A673 (cell line): Measurements from ENCODE around the gene SERPINH1. TPM values are rescaled to one million over a fixed set of nuclear protein-coding genes. Genes with fewer than 3 reads are reported as not detected.

ENCODE experiments used
- BruUV-seq: library from RNA; stranded (reverse); fragments of 400-500 nt; replicated peaks from 2 replicates; lab custom pipeline; 2021; lab: Mats Ljungman, UMichigan
- CTCF ChIA-PET: fragments of 300-600 bp; sonication (Branson Sonifier 250); formaldehyde crosslinking; loops from one replicate; lab custom pipeline; 2022; ENCODE audit warnings: antibody characterized with exemption; lab: Charles Lee
- POLR2A ChIA-PET: fragments of 300-600 bp; sonication (Branson Sonifier 250); formaldehyde crosslinking; loops from one replicate; lab custom pipeline; 2022; ENCODE audit warnings: antibody characterized with exemption; ENCODE audit not compliant: low non-redundant PET; lab: Charles Lee
- DNase-seq: peaks from one replicate; pipeline ENCODE4 v3.0.0-alpha.2; 2015; ENCODE audit warnings: low spot score
- H3K27ac ChIP-seq: fragments of 200-600 bp; sonication (generic); 2 replicates; pipeline ENCODE4 v1.5.1; 2016; ENCODE audit warnings: mixed run types, low read depth, mild to moderate bottlenecking, mixed read lengths, antibody characterized with exemption, low read length; ENCODE audit not compliant: poor library complexity, severe bottlenecking
- H3K27me3 ChIP-seq: fragments of 200-600 bp; sonication (generic); replicated peaks from 2 replicates; pipeline ENCODE4 v1.6.1; 2017; ENCODE audit warnings: mixed run types, low read depth, mild to moderate bottlenecking, mixed read lengths, antibody characterized with exemption, low read length; ENCODE audit not compliant: insufficient read depth, poor library complexity
- H3K36me3 ChIP-seq: fragments of 200-600 bp; sonication (generic); 2 replicates; pipeline ENCODE4 v1.6.1; 2016; ENCODE audit warnings: mixed run types, mild to moderate bottlenecking, mixed read lengths, antibody characterized with exemption, low read length; ENCODE audit not compliant: insufficient read depth, poor library complexity, severe bottlenecking
- H3K4me1 ChIP-seq: fragments of 200-600 bp; sonication (generic); 2 replicates; pipeline ENCODE4 v1.6.1; 2017; ENCODE audit warnings: mixed run types, mild to moderate bottlenecking, mixed read lengths, antibody characterized with exemption, low read length; ENCODE audit not compliant: insufficient read depth, poor library complexity, severe bottlenecking
- H3K4me3 ChIP-seq: fragments of 200-600 bp; sonication (generic); 2 replicates; pipeline ENCODE4 v1.5.1; 2016; ENCODE audit warnings: low read depth, mixed run types, mild to moderate bottlenecking, mixed read lengths, low read length; ENCODE audit not compliant: poor library complexity, severe bottlenecking
- H3K9me3 ChIP-seq: fragments of 200-600 bp; sonication (generic); 2 replicates; pipeline ENCODE4 v1.6.1; 2016; ENCODE audit warnings: mixed run types, low read depth, mild to moderate bottlenecking, mixed read lengths, antibody characterized with exemption, low read length; ENCODE audit not compliant: poor library complexity, severe bottlenecking
- EZH2 ChIP-seq: fragments of 200-600 bp; sonication (generic); IDR thresholded peaks from 2 replicates; pipeline ENCODE4 v1.6.1; 2017; ENCODE audit warnings: borderline replicate concordance, low read depth, mild to moderate bottlenecking, mixed read lengths, antibody characterized with exemption, low read length; ENCODE audit not compliant: poor library complexity, severe bottlenecking
- intact Hi-C: fragments of 100-400 bp; cut with micrococcal nuclease; formaldehyde crosslinking; loops from one replicate; pipeline ENCODE4 v1.10.0; 2022; ENCODE audit not compliant: unreplicated experiment
- total RNA-seq: library from RNA; stranded (reverse); gene quantifications from 2 replicates; pipeline ENCODE4 v1.2.3, GENCODE V29; 2021
- TF ChIP-seq, protein P1 (sequence below): fragments of 300-800, 200-600 bp; sonication (generic); conservative IDR thresholded peaks from 2 replicates; pipeline ENCODE4 v1.5.1; 2017; ENCODE audit warnings: low read depth, mild to moderate bottlenecking, antibody characterized with exemption, low read length, moderate library complexity, mixed read lengths

Gene SERPINH1
- total RNA-seq, 1 experiment from 2014 or later, result 268 TPM

GRCh38 chr11:75538150-75538942 is 23.7 kb upstream of the SERPINH1 start:
- H3K4me3 ChIP-seq, result no peak overlapping the region
- TF ChIP-seq, protein P1, sequence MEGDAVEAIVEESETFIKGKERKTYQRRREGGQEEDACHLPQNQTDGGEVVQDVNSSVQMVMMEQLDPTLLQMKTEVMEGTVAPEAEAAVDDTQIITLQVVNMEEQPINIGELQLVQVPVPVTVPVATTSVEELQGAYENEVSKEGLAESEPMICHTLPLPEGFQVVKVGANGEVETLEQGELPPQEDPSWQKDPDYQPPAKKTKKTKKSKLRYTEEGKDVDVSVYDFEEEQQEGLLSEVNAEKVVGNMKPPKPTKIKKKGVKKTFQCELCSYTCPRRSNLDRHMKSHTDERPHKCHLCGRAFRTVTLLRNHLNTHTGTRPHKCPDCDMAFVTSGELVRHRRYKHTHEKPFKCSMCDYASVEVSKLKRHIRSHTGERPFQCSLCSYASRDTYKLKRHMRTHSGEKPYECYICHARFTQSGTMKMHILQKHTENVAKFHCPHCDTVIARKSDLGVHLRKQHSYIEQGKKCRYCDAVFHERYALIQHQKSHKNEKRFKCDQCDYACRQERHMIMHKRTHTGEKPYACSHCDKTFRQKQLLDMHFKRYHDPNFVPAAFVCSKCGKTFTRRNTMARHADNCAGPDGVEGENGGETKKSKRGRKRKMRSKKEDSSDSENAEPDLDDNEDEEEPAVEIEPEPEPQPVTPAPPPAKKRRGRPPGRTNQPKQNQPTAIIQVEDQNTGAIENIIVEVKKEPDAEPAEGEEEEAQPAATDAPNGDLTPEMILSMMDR, result no peak
- TF ChIP-seq EZH2, result no peak
- BruUV-seq, result no TSS peak
- ChIA-PET POLR2A (no interaction called here), CTCF (no interaction called here)
- H3K27ac ChIP-seq, result no peak overlapping the region
- no peaks in the 10 kb centered on the region for H3K9me3 ChIP-seq
- DNase-seq, result no peak
- intact Hi-C loops, result no loop called here
- H3K36me3 ChIP-seq, result no peaks in the 10 kb centered on the region
- H3K27me3 ChIP-seq, result no peaks in the 10 kb centered on the region
- peaks cover 7% of the 10 kb centered on the region for H3K4me1 ChIP-seq

GRCh38 chr11:75539459-75540334 is 22.4 kb upstream of the SERPINH1 start:
- TF ChIP-seq, protein P1, result no peak
- no peak for TF ChIP-seq EZH2
- ChIA-PET CTCF (no interaction called here), POLR2A (no interaction called here)
- Histone ChIP-seq H3K4me3 (no peak overlapping the region), H3K36me3 (no peaks in the 10 kb centered on the region), H3K27ac (no peak overlapping the region), H3K27me3 (no peaks in the 10 kb centered on the region), H3K4me1 (peaks cover under 1% of the 10 kb centered on the region), H3K9me3 (no peaks in the 10 kb centered on the region)
- intact Hi-C loops, result loop anchor here (10.0 kb wide), 1 partner anchor 325 kb away; no protein-coding TSS in a partner anchor
- DNase-seq, result no peak
- BruUV-seq, result no TSS peak

- DNase-seq, result no peak
- H3K9me3 ChIP-seq, result no peaks in the 10 kb centered on the region
- ChIA-PET POLR2A (no interaction called here), CTCF (interaction anchor here (0.7 kb wide), 1 partner anchor 701 kb away, joined by 4 read pairs; no protein-coding TSS in a partner anchor)
- H3K4me3 ChIP-seq, result no peak overlapping the region
- no TSS peak for BruUV-seq
- no peaks in the 10 kb centered on the region for H3K4me1 ChIP-seq
- no peak overlapping the region for H3K27ac ChIP-seq
- intact Hi-C loops, result loop anchor here (10.0 kb wide), 1 partner anchor 323 kb away; no protein-coding TSS in a partner anchor
- H3K27me3 ChIP-seq, result no peaks in the 10 kb centered on the region
- TF ChIP-seq EZH2, result no peak
- TF ChIP-seq, protein P1, result no peak
- H3K36me3 ChIP-seq, result no peaks in the 10 kb centered on the region
Observed at GRCh38 chr11:75541193-75542087, 20.6 kb upstream of the SERPINH1 start.
